Activated T-cell treated with anti-CD3 and anti-CD28 coated beads for 24 hours (primary cell): ENCODE results near the gene SLC12A2.

Source experiments
- DNase-seq: peaks from one replicate; pipeline ENCODE4 v3.0.0-alpha.2; 2020; ENCODE audit warnings: low read depth

The SLC12A2 gene

GRCh38 chr5:128097781-128098180, 14.2 kb downstream of the SLC12A2 start:
- no peak for DNase-seq

- DNase-seq = no peak
Observed at GRCh38 chr5:128099944-128100343, 16.4 kb downstream of the SLC12A2 start.

- DNase-seq = no peak
Observed at GRCh38 chr5:128100860-128101557, 17.4 kb downstream of the SLC12A2 start.

GRCh38 chr5:128101676-128102075, 18.1 kb downstream of the SLC12A2 start:
- no peak for DNase-seq

- no peak for DNase-seq
Observed at GRCh38 chr5:128105203-128105602, 21.6 kb downstream of the SLC12A2 start.

GRCh38 chr5:128109138-128109537, 25.6 kb downstream of the SLC12A2 start:
- DNase-seq = no peak

- no peak for DNase-seq
Observed at GRCh38 chr5:128109766-128110165, 26.2 kb downstream of the SLC12A2 start.

GRCh38 chr5:128111818-128112448, 28.4 kb downstream of the SLC12A2 start:
- DNase-seq = no peak

- DNase-seq = no peak
Observed at GRCh38 chr5:128116445-128116844, 32.9 kb downstream of the SLC12A2 start.

- DNase-seq = no peak
Observed at GRCh38 chr5:128118214-128118613, 34.6 kb downstream of the SLC12A2 start.

GRCh38 chr5:128121651-128122050, 38.1 kb downstream of the SLC12A2 start:
- no peak for DNase-seq

- DNase-seq = no peak
Observed at GRCh38 chr5:128123936-128124335, 40.4 kb downstream of the SLC12A2 start.

GRCh38 chr5:128126241-128126640, 42.7 kb downstream of the SLC12A2 start:
- no peak for DNase-seq

- DNase-seq = no peak
Observed at GRCh38 chr5:128132499-128132898, 48.9 kb downstream of the SLC12A2 start.

- DNase-seq = no peak
Observed at GRCh38 chr5:128135286-128135685, 51.7 kb downstream of the SLC12A2 start.

GRCh38 chr5:128143911-128144310, 60.3 kb downstream of the SLC12A2 start:
- no peak for DNase-seq

GRCh38 chr5:128144491-128144890, 60.9 kb downstream of the SLC12A2 start:
- no peak for DNase-seq

- DNase-seq = no peak
Observed at GRCh38 chr5:128146671-128147070, 63.1 kb downstream of the SLC12A2 start.

- no peak for DNase-seq
Observed at GRCh38 chr5:128154943-128155342, 71.4 kb downstream of the SLC12A2 start.

GRCh38 chr5:128155776-128156175, 72.2 kb downstream of the SLC12A2 start:
- DNase-seq = no peak

- no peak for DNase-seq
Observed at GRCh38 chr5:128156521-128156920, 73.0 kb downstream of the SLC12A2 start.

GRCh38 chr5:128158342-128158741, 74.8 kb downstream of the SLC12A2 start:
- DNase-seq = no peak

- no peak for DNase-seq
Observed at GRCh38 chr5:128163991-128164390, 80.4 kb downstream of the SLC12A2 start.
